ENCODE data around the gene C8G.

Gene C8G

DNA sequence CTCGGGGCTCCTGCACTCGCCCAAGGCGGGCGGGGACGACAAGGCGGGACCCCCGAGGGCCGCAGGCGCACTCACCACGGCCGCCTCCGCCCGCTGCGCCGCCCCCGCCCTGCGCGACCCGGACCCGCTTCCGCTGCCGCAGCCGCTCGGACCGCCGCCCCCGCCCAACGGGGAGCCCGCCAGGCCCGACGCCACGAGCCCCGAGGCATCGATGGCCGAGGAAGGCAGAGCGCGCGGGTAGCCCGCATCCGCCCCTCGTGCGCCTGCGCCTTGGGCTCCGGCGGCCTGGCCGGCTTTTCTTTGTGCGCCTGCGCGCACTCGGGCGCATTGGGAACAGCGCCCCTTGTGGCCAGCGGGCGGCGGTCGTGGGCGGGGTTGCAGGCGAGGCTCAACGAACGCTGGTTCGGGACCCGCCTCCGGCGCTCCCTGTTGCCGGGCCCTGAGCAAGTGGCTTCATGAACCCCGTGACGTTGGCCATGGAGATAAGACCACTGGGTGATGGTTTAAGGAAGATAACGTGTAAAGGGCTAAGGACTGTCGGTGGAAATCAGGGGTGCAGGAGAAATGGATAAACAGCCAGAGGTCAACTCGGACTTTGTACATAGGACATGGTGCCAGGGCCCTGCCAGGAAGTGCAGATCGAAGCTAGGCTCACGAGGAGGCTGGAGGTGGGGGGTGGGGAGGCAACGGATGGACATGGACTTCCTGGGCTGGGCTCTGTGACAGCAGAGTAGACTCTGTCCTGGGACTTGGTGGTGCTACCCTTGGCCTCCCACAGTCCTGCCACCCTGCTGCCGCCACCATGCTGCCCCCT lies at the start of gene C8G, which contains the start of gene FBXW5:
Gene C8G (plus strand): TSS at position 725 of the 814 bp plus-strand sequence. CDS start 78 bp downstream, at position 803.
Gene FBXW5 (minus strand): TSS at position 220 of the 814 bp plus-strand sequence. CDS start 655 bp downstream, outside the sequence.
- peak; percentile 75 for ATAC-seq
- peak; percentile 96 for DNase-seq

GRCh38 chr9:136896027-136896426 lies 49.0 kb upstream of the C8G start:
- DNase-seq: no peak
- no peak for ATAC-seq

GRCh38 chr9:136898483-136899100 lies 46.5 kb upstream of the C8G start:
- no peak for DNase-seq
- ATAC-seq: no peak

DNA sequence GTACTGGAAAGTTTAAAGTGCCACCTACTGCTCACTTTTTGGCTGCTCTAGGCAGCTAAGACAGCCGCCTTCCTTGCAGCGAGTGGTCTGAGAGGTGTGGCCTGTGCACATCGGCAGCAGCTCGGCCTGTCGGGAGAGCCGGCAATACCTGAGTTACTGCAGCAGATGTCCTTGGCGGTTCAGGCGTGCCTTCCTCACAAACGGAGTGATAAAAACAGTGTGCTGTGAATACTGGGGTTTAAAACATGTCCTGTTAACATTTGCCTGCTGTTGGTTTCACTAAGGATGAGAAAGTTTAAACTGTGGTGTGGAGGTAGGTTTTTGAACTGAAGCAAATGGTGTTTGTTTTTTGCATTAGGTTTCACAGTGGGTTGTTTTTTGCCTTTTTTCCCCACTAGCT lies 45.8 kb upstream of the C8G start:
- DNase-seq: no peak
- no peak for ATAC-seq

DNA sequence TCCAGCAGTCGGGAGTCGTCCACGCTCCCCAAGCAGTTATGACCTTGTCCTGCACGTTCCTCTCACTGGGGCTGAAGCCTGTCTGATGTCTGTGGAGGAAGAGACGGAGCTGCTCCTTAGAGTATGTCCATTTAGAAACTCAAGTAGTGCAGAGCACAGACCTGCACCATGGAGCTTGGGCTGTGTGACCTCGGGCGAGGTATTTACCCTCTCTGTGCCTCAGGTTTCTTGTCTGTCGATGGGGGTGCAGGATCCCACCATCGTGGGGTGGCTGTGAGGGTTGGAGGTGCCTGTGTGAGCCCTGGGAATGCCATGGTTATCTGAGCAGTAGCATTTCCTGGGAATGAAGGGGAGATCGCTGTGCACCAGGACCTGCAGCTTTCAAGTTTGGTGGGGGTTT lies 44.5 kb upstream of the C8G start:
- no peak for DNase-seq

DNA sequence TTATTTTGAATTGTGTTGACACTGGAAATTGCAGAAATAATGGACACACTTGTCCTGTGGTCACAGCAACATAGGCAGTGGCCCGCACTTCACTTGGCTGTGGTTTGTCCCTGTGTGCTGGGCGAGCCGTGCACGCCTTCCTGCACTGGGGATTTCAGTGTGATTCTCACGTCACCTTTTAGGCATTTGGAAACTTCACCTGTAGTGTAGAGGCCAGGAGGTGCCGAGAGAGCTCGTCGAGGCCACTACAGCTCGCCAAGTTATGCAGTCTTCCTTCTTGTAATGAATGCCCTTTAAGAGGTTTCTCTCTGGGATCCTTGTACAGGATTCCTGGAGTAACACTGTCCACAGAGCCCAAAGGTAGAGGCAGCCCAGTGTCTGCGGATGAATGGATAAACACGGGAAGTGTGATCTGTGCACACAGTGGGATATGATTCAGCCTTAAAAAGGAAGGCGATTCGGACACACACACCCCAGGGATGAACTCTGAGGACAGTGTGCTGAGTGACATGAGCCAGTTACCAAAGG lies 44.0 kb upstream of the C8G start:
- ATAC-seq: no peak
- DNase-seq: no peak

More for the DNA sequence above, 44.5 kb upstream of the C8G start:
- no peak for ATAC-seq

- ATAC-seq (peak; percentile 69), DNase-seq (peak; percentile 77)
Measured at GRCh38 chr9:136901516-136902258, 43.4 kb upstream of the C8G start.

DNA sequence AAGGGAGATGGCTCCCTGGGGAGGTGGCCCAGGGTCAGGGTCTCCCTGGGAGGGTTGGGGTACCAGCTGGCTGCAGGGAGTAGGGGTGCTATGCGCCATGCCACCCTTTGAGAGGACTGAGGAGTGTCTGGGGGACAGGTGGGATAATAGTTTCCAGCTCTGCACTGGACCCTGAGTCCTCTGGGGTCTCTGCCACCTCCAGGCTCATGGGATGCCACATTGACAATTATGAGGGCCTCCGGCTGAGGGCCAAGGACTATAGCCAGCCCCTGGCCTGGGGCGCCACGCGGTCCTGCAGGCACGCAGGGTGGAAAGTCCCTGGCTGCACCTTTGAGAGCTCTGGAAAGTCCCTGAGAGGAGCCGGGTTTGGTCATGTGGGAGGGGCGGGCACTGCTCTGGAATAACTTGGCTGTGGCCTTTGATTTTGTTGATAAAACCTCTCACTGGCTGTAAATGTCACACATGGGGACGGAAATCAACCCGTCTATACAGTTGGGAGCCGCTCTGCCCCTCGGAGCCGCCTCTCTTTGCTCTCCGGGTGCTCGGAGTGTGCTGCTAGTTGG lies 42.7 kb upstream of the C8G start:
- ATAC-seq (peak; percentile 91), DNase-seq (peak; percentile 86)

DNA sequence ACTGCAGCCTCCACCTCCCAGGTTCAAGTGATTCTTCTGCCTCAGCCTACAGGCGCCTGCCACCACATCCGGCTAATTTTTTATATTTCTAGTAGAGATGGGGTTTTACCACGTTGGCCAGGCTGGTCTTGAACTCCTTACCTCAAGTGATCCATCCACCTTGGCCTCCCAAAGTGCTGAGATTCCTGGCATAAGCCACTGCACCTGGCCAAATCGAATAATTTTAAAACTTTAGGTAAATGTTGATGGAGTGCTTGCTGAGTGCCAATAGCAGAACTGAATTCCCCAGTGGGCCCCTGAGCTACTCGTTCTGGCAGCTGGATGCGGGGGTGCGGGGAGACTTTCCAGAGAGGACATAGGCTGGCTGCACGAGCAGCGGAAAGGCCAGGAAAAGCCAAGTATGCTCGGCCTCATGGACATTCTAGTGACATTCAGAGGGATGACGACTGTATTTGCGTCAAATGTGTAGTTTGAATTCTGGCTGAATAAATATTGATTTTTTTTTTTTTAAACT lies 41.9 kb upstream of the C8G start:
- ATAC-seq (no peak), DNase-seq (no peak)

GRCh38 chr9:136906266-136906665 lies 38.8 kb upstream of the C8G start:
- DNase-seq: no peak
- no peak for ATAC-seq

- DNase-seq (no peak), ATAC-seq (no peak)
Measured at GRCh38 chr9:136907011-136907914, 37.8 kb upstream of the C8G start.

GRCh38 chr9:136910197-136910900 lies 34.7 kb upstream of the C8G start:
- ATAC-seq: peak; percentile 8
- no peak for DNase-seq

DNA sequence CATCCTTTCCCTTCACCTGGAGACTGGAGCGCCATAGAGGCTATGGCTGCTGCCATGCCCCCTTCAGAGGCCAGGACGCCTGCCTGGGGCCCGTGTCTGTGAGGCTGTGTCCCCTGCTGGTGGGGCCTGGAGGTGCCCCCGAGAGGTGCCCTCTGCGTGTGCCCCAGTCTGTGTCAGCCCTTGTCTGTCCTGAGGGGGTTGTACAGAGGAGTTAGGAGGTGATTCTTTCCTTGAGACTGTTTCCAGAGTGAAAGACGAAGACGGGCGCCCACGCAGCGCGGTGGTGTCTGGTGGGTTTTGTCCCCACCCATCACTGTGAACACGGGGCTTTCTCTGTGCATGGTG lies 34.2 kb upstream of the C8G start:
- peak; percentile 19 for DNase-seq
- peak; percentile 42 for ATAC-seq

- no peak for DNase-seq
- ATAC-seq: no peak
Measured at GRCh38 chr9:136913701-136914438, 31.2 kb upstream of the C8G start.

DNA sequence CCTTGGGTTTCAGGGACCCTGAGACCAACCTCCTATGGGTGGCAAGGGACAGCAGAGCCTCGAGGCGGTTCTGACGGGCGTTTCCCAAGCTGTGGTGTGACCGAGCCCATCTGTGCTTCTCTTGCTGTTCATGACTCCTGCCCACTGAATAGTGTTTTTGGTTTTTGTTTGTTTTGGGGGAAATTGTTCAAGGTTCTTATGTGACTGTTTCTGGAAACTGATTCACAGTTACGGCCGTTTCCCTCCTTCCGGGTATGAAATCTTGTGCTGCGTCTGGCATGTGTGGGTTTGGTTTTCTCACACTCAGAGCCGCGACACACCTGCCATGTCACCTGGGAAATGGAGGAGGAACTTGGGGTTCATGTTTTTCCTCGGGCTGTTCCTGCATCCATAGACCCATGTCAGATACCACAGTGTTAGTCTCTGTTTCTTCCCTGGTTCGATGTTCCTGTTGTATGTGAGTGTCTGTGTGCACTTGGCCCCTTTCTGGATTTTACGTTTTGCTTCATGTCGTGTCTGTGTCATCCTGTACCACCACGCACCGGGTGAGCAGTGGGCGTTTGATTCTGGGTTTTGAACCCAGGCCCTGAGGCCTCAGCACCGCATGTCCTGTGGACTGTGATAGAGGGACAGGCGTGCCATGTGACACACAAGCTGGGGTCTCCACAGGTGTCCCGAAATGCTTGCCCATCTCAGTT lies 29.3 kb upstream of the C8G start:
- DNase-seq (no peak), ATAC-seq (no peak)

- ATAC-seq (no peak), DNase-seq (no peak)
Measured at GRCh38 chr9:136916330-136917184, 28.5 kb upstream of the C8G start.

GRCh38 chr9:136917902-136918301 lies 27.1 kb upstream of the C8G start:
- no peak for ATAC-seq
- DNase-seq: no peak

DNA sequence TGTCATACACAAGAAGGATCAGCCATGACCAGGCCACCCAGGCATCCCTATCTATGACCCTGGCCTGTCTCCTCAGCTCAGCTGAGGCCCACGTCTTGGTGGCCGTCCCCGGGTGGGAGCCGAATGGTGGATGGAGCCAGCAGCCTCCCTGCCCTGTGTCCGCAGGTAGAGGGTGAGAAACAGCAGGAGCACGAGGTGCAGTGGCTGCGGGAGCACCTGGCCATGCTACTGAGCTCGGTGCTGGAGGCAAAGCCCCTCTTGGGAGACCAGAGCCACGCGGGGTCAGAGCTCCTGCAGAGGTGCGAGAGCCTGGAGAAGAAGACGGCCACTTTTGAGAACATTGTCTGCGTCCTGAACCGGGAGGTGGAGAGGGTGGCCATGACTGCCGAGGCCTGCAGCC lies 25.0 kb upstream of the C8G start:
- no peak for DNase-seq
- ATAC-seq: no peak
